ENCODE results near the gene OR11H6. TPM values are rescaled to one million over a fixed set of nuclear protein-coding genes. Genes with fewer than 3 reads are reported as not detected.
"Not testable (repeated sequence)": the region's sequence is repeated elsewhere in the genome, so short reads cannot be mapped to it uniquely, and the experiment has no call there.

OR11H6 gene
- total RNA-seq, 1 experiment from 2014 or later, result not detected

- no peak for DNase-seq (ENCODE audit: low spot score)
Observed at GRCh38 chr14:20262642-20263128, 39.2 kb downstream of the OR11H6 start.

GRCh38 chr14:20264361-20264760 is 40.9 kb downstream of the OR11H6 start:
- DNase-seq (ENCODE audit: low spot score), result not testable (repeated sequence)

- DNase-seq (ENCODE audit: low spot score), result no peak
Observed at GRCh38 chr14:20274062-20274461, 50.6 kb downstream of the OR11H6 start.

Small RNAs within 50 kb of the gene (small RNA-seq; reads per million reads assigned to genes)
- not detected for gene GTF2IP22

Other genes with a start within 250 kb of the OR11H6 start
- not detected in 2 replicates for gene OR4K15, start 248.1 kb upstream of the OR11H6 start, total RNA-seq (2014; rRNA removed; shearing (Covaris generic))
- gene OR4Q2, start 221.5 kb upstream of the OR11H6 start, total RNA-seq (2014; rRNA removed; shearing (Covaris generic)), result not detected in 2 replicates
- gene OR4K14, start 204.4 kb upstream of the OR11H6 start, total RNA-seq (2014; rRNA removed; shearing (Covaris generic)), result not detected in 2 replicates
- not detected in 2 replicates for gene OR4K13, start 187.7 kb upstream of the OR11H6 start, total RNA-seq (2014; rRNA removed; shearing (Covaris generic))
- not detected in 2 replicates for gene OR4L1, start 163.7 kb upstream of the OR11H6 start, total RNA-seq (2014; rRNA removed; shearing (Covaris generic))
- gene OR4K17, start 113.0 kb upstream of the OR11H6 start, total RNA-seq (2014; rRNA removed; shearing (Covaris generic)), result not detected in 2 replicates
- gene OR4N5, start 84.9 kb upstream of the OR11H6 start, total RNA-seq (2014; rRNA removed; shearing (Covaris generic)), result not detected in 2 replicates
- not detected in 2 replicates for gene OR11G2, start 32.8 kb upstream of the OR11H6 start, total RNA-seq (2014; rRNA removed; shearing (Covaris generic))
- gene OR11H7, start 5.3 kb downstream of the OR11H6 start, total RNA-seq (2014; rRNA removed; shearing (Covaris generic)), result not detected in 2 replicates
- gene OR11H4, start 15.6 kb downstream of the OR11H6 start, total RNA-seq (2014; rRNA removed; shearing (Covaris generic)), result not detected in 2 replicates
- gene TTC5, start 82.2 kb downstream of the OR11H6 start, total RNA-seq (2014; rRNA removed; shearing (Covaris generic)), result 3.7 and 5.3 TPM in 2 replicates
- gene CCNB1IP1, start 109.6 kb downstream of the OR11H6 start, total RNA-seq (2014; rRNA removed; shearing (Covaris generic)), result 34.0 and 40.2 TPM in 2 replicates
- gene PARP2, start 119.9 kb downstream of the OR11H6 start, total RNA-seq (2014; rRNA removed; shearing (Covaris generic)), result 13.7 and 14.3 TPM in 2 replicates
- gene TEP1, start 189.8 kb downstream of the OR11H6 start, total RNA-seq (2014; rRNA removed; shearing (Covaris generic)), result 10.9 and 12.6 TPM in 2 replicates
- gene KLHL33, start 212.5 kb downstream of the OR11H6 start, total RNA-seq (2014; rRNA removed; shearing (Covaris generic)), result not detected in 2 replicates
- gene OSGEP, start 231.1 kb downstream of the OR11H6 start, total RNA-seq (2014; rRNA removed; shearing (Covaris generic)), result 44.2 and 44.5 TPM in 2 replicates
- 64.0 TPM in 2 replicates for gene APEX1, start 231.5 kb downstream of the OR11H6 start, total RNA-seq (2014; rRNA removed; shearing (Covaris generic))
- 33.1 and 35.7 TPM in 2 replicates for gene PIP4P1, start 237.7 kb downstream of the OR11H6 start, total RNA-seq (2014; rRNA removed; shearing (Covaris generic))
- gene PNP, start 245.7 kb downstream of the OR11H6 start, total RNA-seq (2014; rRNA removed; shearing (Covaris generic)), result 82.7 and 90.1 TPM in 2 replicates

Data from HT-29 (cell line).